Measurements from ENCODE around the gene GLIS1. TPM values are rescaled to one million over a fixed set of nuclear protein-coding genes. Genes with fewer than 3 reads are reported as not detected.

Gene GLIS1
- total and polyA plus RNA-seq, 5 donors from 2014 or later = not detected

DNA sequence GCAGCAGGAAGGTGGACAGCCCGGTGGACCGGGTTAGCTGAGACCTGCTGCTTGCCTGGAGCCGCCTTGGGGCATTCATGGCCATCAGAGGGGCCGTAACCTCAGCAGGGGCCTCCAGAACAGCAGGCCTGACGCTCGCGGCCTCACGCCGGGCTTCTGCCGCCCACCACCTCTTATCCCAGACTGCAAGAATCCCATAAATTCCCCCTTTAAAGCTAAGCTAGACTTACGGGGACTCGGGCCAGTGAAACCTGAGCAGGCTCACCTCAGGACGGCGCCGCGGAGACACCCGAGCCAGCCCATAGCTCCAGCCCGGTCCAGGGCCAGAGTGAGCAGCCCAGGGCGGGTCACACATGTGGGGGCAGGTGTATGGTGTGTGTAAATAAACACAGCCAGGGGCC is 132.3 kb downstream of the GLIS1 start:
- Histone ChIP-seq H3K27me3 (ENCODE audit: control insufficient read depth, insufficient read depth, low read length) (peaks cover 2% of the 10 kb centered on the region), H3K4me1 (ENCODE audit: control insufficient read depth, insufficient read depth, low read length, poor library complexity, severe bottlenecking) (no peaks in the 10 kb centered on the region), H3K36me3 (ENCODE audit: control insufficient read depth, insufficient read depth, low read length) (no peaks in the 10 kb centered on the region), H3K9me3 (ENCODE audit: control insufficient read depth in 2 of 2, low read length in 2 of 2) (peaks cover 11 to 18% of the 10 kb centered on the region in 2 experiments), H3K4me3 (ENCODE audit: low read depth, low read length) (no peak overlapping the region), H3K27ac (ENCODE audit: insufficient read depth, low read length, poor library complexity, severe bottlenecking) (no peak overlapping the region)
- ATAC-seq (ENCODE audit: low read depth in 2 of 2) (no peak), DNase-seq (no peak)
- H3K36me3 Mint-ChIP-seq = no peaks in the 10 kb centered on the region
- peaks cover 0 to 17% (median 7%) of the 10 kb centered on the region in 7 donors for H3K9me3 Mint-ChIP-seq
- peaks cover 0 to 2% (median 0%) of the 10 kb centered on the region in 4 donors for H3K4me1 Mint-ChIP-seq
- H3K4me3 Mint-ChIP-seq = no peak overlapping the region
- H3K27me3 Mint-ChIP-seq = peaks cover 5% of the 10 kb centered on the region
- H3K27ac Mint-ChIP-seq = no peak overlapping the region

DNA sequence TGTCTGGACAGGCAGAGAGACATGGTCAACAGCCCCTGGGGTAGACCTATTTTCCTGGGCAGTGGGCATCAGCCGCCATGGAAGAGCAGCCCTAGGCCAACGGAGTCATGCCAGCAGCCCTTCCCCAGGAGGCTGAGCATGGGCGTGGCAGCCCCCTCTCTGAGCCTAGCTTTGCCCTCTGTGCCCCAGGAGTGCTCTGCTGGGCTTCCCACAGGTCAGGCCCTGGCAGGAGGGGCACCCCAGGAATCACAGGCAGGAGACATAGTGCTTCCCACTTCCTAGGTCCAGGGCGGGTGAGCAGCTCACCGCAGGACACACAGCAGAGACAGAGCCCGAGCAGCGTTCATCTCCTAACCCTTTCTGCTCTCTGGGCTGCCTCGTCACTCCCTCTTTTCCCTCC is 132.8 kb downstream of the GLIS1 start:
- no peak overlapping the region for H3K27ac ChIP-seq (ENCODE audit: insufficient read depth, low read length, poor library complexity, severe bottlenecking)
- H3K36me3 Mint-ChIP-seq = no peaks in the 10 kb centered on the region
- H3K27me3 Mint-ChIP-seq = peaks cover under 1% of the 10 kb centered on the region
- peaks cover 0 to 2% (median 0%) of the 10 kb centered on the region in 4 donors for H3K4me1 Mint-ChIP-seq
- H3K27ac Mint-ChIP-seq = no peak overlapping the region
- ATAC-seq (ENCODE audit: low read depth in 2 of 2) = no peak
- peaks cover 7 to 16% of the 10 kb centered on the region in 2 experiments for H3K9me3 ChIP-seq (ENCODE audit: control insufficient read depth in 2 of 2, low read length in 2 of 2)
- peaks cover 2% of the 10 kb centered on the region for H3K27me3 ChIP-seq (ENCODE audit: control insufficient read depth, insufficient read depth, low read length)
- H3K4me1 ChIP-seq (ENCODE audit: control insufficient read depth, insufficient read depth, low read length, poor library complexity, severe bottlenecking) = no peaks in the 10 kb centered on the region
- no peak for DNase-seq
- no peak overlapping the region for H3K4me3 ChIP-seq (ENCODE audit: low read depth, low read length)
- no peak overlapping the region for H3K4me3 Mint-ChIP-seq
- H3K9me3 Mint-ChIP-seq = peaks cover 0 to 12% (median 4%) of the 10 kb centered on the region in 7 donors
- H3K36me3 ChIP-seq (ENCODE audit: control insufficient read depth, insufficient read depth, low read length) = no peaks in the 10 kb centered on the region

DNA sequence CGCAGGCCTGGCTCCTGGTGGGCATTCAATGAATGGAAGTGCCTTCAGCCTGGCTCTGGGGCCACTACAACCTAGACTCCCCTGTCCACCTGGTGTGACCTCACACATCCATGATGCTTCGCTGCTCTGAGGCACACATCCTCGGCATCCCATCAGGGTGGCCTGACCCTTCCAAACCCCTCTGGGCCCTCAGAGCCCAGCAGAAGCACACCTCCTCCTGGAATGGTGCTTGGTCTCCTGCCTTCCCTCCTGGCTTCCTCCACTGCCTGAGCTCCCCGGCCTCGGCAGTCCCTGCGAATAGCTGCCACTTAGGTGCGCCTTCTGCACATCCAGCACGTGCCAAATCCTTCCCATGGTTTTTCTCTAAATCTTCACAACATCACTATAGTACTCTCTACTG is 133.8 kb downstream of the GLIS1 start:
- Histone ChIP-seq H3K4me1 (ENCODE audit: control insufficient read depth, insufficient read depth, low read length, poor library complexity, severe bottlenecking) (no peaks in the 10 kb centered on the region), H3K36me3 (ENCODE audit: control insufficient read depth, insufficient read depth, low read length) (no peaks in the 10 kb centered on the region), H3K9me3 (ENCODE audit: control insufficient read depth in 2 of 2, low read length in 2 of 2) (peaks cover 0 to 6% of the 10 kb centered on the region in 2 experiments), H3K4me3 (ENCODE audit: low read depth, low read length) (no peak overlapping the region), H3K27ac (ENCODE audit: insufficient read depth, low read length, poor library complexity, severe bottlenecking) (no peak overlapping the region), H3K27me3 (ENCODE audit: control insufficient read depth, insufficient read depth, low read length) (peaks cover 2% of the 10 kb centered on the region)
- H3K27ac Mint-ChIP-seq = no peak overlapping the region
- no peak for ATAC-seq (ENCODE audit: low read depth in 2 of 2)
- peaks cover 0 to 6% (median 2%) of the 10 kb centered on the region in 7 donors for H3K9me3 Mint-ChIP-seq
- no peaks in the 10 kb centered on the region for H3K27me3 Mint-ChIP-seq
- no peak for DNase-seq
- no peak overlapping the region for H3K4me3 Mint-ChIP-seq
- peaks cover 0 to 3% (median under 1%) of the 10 kb centered on the region in 4 donors for H3K4me1 Mint-ChIP-seq
- no peaks in the 10 kb centered on the region for H3K36me3 Mint-ChIP-seq

DNA sequence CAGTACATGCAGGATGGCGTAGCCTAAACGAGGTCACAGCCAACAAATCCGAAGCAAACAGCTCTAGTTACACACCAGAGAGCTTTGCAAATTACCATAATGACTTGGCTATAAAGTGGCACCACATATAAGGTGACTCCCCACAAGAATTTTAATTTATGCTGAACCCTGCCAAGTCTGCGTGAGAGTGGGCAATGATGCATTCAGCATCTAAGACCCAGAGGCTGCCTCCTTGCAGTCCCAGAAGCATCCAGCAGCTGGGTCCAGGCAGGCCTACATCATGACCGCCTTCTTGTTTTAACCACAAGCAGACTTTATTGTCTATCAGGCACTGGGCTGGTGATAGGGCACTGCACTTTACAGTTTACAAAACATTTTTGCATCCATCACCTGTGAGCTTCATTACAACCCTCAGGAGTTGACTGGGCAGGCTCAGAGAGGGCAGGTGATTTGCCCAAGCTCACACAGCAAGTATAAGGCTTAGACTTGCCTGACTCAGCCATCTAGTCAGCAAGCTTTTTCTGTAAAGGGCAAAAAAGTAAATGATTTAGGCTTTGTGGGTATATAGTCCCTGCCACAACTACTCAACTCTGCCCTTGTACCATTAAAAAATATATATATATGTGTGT is 134.6 kb downstream of the GLIS1 start:
- peaks cover 0 to 3% (median 0%) of the 10 kb centered on the region in 7 donors for H3K9me3 Mint-ChIP-seq
- no peak overlapping the region for H3K27ac Mint-ChIP-seq
- Histone ChIP-seq H3K27ac (ENCODE audit: insufficient read depth, low read length, poor library complexity, severe bottlenecking) (no peak overlapping the region), H3K27me3 (ENCODE audit: control insufficient read depth, insufficient read depth, low read length) (no peaks in the 10 kb centered on the region), H3K4me1 (ENCODE audit: control insufficient read depth, insufficient read depth, low read length, poor library complexity, severe bottlenecking) (no peaks in the 10 kb centered on the region), H3K4me3 (ENCODE audit: low read depth, low read length) (no peak overlapping the region), H3K36me3 (ENCODE audit: control insufficient read depth, insufficient read depth, low read length) (no peaks in the 10 kb centered on the region), H3K9me3 (ENCODE audit: control insufficient read depth in 2 of 2, low read length in 2 of 2) (no peaks in the 10 kb centered on the region)
- H3K4me1 Mint-ChIP-seq = peaks cover 0 to 3% (median under 1%) of the 10 kb centered on the region in 4 donors
- no peaks in the 10 kb centered on the region for H3K36me3 Mint-ChIP-seq
- no peak overlapping the region for H3K4me3 Mint-ChIP-seq
- H3K27me3 Mint-ChIP-seq = no peaks in the 10 kb centered on the region
- DNase-seq = no peak
- no peak for ATAC-seq (ENCODE audit: low read depth in 2 of 2)

- no peaks in the 10 kb centered on the region for H3K9me3 ChIP-seq (ENCODE audit: control insufficient read depth in 2 of 2, low read length in 2 of 2)
- no peaks in the 10 kb centered on the region for H3K27me3 ChIP-seq (ENCODE audit: control insufficient read depth, insufficient read depth, low read length)
- H3K27ac ChIP-seq (ENCODE audit: insufficient read depth, low read length, poor library complexity, severe bottlenecking) = no peak overlapping the region
- no peak overlapping the region for H3K4me3 ChIP-seq (ENCODE audit: low read depth, low read length)
- Mint-ChIP-seq H3K27me3 (no peaks in the 10 kb centered on the region), H3K27ac (no peak overlapping the region), H3K9me3 (no peaks in the 10 kb centered on the region), H3K4me1 (peaks cover 0 to 3% (median 0%) of the 10 kb centered on the region in 4 donors), H3K4me3 (no peak overlapping the region), H3K36me3 (no peaks in the 10 kb centered on the region)
- no peaks in the 10 kb centered on the region for H3K36me3 ChIP-seq (ENCODE audit: control insufficient read depth, insufficient read depth, low read length)
- H3K4me1 ChIP-seq (ENCODE audit: control insufficient read depth, insufficient read depth, low read length, poor library complexity, severe bottlenecking) = no peaks in the 10 kb centered on the region
- ATAC-seq (ENCODE audit: low read depth in 2 of 2) (no peak), DNase-seq (no peak)
These were observed 135.5 kb downstream of the GLIS1 start for GRCh38 chr1:53603431-53603830.

- Histone ChIP-seq H3K27ac (ENCODE audit: insufficient read depth, low read length, poor library complexity, severe bottlenecking) (no peak overlapping the region), H3K4me3 (ENCODE audit: low read depth, low read length) (no peak overlapping the region), H3K4me1 (ENCODE audit: control insufficient read depth, insufficient read depth, low read length, poor library complexity, severe bottlenecking) (no peaks in the 10 kb centered on the region), H3K27me3 (ENCODE audit: control insufficient read depth, insufficient read depth, low read length) (no peaks in the 10 kb centered on the region), H3K9me3 (ENCODE audit: control insufficient read depth in 2 of 2, low read length in 2 of 2) (no peaks in the 10 kb centered on the region), H3K36me3 (ENCODE audit: control insufficient read depth, insufficient read depth, low read length) (no peaks in the 10 kb centered on the region)
- no peaks in the 10 kb centered on the region for H3K9me3 Mint-ChIP-seq
- H3K4me3 Mint-ChIP-seq = no peak overlapping the region
- H3K27ac Mint-ChIP-seq = no peak overlapping the region
- peaks cover 0 to 3% (median 0%) of the 10 kb centered on the region in 4 donors for H3K4me1 Mint-ChIP-seq
- H3K36me3 Mint-ChIP-seq = no peaks in the 10 kb centered on the region
- ATAC-seq (ENCODE audit: low read depth in 2 of 2) (no peak), DNase-seq (no peak)
- H3K27me3 Mint-ChIP-seq = no peaks in the 10 kb centered on the region
These were observed 136.8 kb downstream of the GLIS1 start for GRCh38 chr1:53601867-53602775.

DNA sequence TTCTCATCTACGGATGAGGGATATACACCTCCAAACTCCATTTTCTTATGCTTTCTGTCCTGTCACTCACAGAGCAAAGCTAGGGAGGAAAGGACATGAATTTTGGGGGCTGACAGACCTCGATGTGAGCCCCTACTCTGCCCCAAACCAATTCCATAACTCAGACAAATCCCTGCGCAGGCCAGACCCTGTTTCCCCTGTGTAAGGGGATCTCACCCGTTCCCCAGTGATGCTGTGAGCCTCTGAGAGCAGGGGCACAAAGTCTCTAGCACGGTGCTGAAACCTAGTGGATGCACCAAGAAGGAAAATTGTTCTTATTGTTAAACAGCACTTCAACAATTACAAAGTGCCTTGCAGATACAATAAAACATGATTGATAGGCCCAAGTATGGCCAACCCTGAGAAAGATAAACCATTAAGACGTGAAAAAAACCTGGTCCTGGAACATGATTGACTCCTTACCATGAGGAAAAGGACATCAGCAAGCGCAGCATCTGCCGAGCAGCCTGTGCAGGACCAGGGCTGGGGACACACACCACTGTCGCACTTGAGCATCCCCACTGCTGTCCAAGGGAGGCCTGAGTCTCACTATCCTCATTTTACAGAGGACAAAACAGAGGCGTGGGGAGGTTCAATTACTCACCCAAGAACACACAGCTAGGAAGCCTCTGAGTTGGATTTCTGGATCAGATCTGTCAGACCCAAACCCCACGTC is 137.8 kb downstream of the GLIS1 start:
- H3K27me3 Mint-ChIP-seq = no peaks in the 10 kb centered on the region
- H3K27ac ChIP-seq (ENCODE audit: insufficient read depth, low read length, poor library complexity, severe bottlenecking) = no peak overlapping the region
- no peaks in the 10 kb centered on the region for H3K9me3 ChIP-seq (ENCODE audit: control insufficient read depth in 2 of 2, low read length in 2 of 2)
- H3K27ac Mint-ChIP-seq = peak overlapping the region in 1 of 3 donors; percentile 4
- H3K4me1 Mint-ChIP-seq = peaks cover 0 to 3% (median 0%) of the 10 kb centered on the region in 4 donors
- ATAC-seq (ENCODE audit: low read depth in 2 of 2) (no peak), DNase-seq (no peak)
- H3K9me3 Mint-ChIP-seq = no peaks in the 10 kb centered on the region
- no peaks in the 10 kb centered on the region for H3K4me1 ChIP-seq (ENCODE audit: control insufficient read depth, insufficient read depth, low read length, poor library complexity, severe bottlenecking)
- no peak overlapping the region for H3K4me3 Mint-ChIP-seq
- no peaks in the 10 kb centered on the region for H3K36me3 Mint-ChIP-seq
- no peaks in the 10 kb centered on the region for H3K27me3 ChIP-seq (ENCODE audit: control insufficient read depth, insufficient read depth, low read length)
- no peak overlapping the region for H3K4me3 ChIP-seq (ENCODE audit: low read depth, low read length)
- H3K36me3 ChIP-seq (ENCODE audit: control insufficient read depth, insufficient read depth, low read length) = no peaks in the 10 kb centered on the region
